Esophagus muscularis mucosa (tissue), 3 donors: ENCODE data around the gene SLC7A4.

Source experiments
- POLR2A ChIP-seq: fragments of 450-650 bp; IDR thresholded peaks from one replicate; pipeline ENCODE4 v1.6.1; 2017; ENCODE audit warnings: antibody characterized with exemption, moderate library complexity, mild to moderate bottlenecking, low read depth
- TF ChIP-seq, protein P1 (sequence below), 3 experiments: fragments of 200-600 bp in 2 of 3; fragments of 450-650 bp in 1 of 3; sonication (generic) in 2 of 3; IDR thresholded peaks; one replicate each; pipeline ENCODE4 v1.5.1; 2017 to 2019; ENCODE audit warnings: antibody characterized with exemption in 3 of 3, mild to moderate bottlenecking in 2 of 3, moderate library complexity in 1 of 3

DNA sequence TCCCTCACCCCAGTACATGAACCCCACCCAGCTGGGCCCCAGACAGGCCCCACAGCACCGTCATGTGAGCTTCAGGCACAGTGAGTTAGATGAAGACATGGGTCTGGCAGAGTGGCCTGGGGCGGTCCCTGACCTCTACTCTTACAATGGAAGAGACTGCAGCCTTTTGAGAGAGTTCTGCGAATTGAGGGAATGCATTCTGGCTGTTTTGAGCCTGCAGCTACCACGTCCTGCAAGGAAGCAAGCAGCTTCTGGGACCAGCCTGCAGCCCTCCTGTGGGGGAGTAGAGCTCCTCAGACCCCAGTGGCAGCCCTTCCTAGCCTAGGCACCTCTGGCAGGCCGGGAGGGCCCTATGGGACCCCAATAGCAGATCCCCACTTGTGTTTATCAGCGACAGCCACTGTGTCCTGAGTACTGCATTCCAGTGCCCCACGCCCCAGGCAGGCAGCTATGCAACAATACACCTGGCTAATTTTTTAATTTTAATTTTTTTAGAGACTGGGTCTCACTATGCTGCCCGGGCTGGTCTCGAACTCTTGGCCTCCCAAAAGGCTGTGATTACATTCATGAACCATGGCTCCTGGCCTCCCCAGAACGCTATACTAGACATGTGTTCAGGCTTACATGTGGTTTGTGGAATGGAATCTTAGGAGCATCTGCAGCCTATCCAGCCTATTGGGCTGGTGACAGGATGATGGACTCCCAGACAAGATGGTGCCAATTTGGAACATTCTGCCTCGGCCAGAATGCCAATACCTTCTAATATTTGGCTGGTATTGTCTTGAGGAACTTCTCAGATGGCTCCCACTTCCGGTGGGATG, 717 bp upstream of the SLC7A4 start:
- TF ChIP-seq, protein P1, sequence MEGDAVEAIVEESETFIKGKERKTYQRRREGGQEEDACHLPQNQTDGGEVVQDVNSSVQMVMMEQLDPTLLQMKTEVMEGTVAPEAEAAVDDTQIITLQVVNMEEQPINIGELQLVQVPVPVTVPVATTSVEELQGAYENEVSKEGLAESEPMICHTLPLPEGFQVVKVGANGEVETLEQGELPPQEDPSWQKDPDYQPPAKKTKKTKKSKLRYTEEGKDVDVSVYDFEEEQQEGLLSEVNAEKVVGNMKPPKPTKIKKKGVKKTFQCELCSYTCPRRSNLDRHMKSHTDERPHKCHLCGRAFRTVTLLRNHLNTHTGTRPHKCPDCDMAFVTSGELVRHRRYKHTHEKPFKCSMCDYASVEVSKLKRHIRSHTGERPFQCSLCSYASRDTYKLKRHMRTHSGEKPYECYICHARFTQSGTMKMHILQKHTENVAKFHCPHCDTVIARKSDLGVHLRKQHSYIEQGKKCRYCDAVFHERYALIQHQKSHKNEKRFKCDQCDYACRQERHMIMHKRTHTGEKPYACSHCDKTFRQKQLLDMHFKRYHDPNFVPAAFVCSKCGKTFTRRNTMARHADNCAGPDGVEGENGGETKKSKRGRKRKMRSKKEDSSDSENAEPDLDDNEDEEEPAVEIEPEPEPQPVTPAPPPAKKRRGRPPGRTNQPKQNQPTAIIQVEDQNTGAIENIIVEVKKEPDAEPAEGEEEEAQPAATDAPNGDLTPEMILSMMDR (IDR thresholded peaks at IDR 0.05), result no peak
- TF ChIP-seq POLR2A, result no peak
